CD4-positive, alpha-beta T cell (primary cell): Measurements from ENCODE around the gene AGBL5. TPM values are rescaled to one million over a fixed set of nuclear protein-coding genes. Genes with fewer than 3 reads are reported as not detected.
A peak's percentile ranks its signal among the peaks of the same experiment; 100 is the strongest.

ENCODE experiments used
- ATAC-seq: fragments of 200-7000 bp; cut with Tn5 transposase; one replicate; pipeline ENCODE4 v1.10.0; 2022; ENCODE audit warnings: mild to moderate bottlenecking; ENCODE audit not compliant: poor library complexity
- CTCF ChIA-PET: fragments of 350-600 bp; sonication (Branson Sonifier 250); formaldehyde crosslinking; loops from one replicate; lab custom pipeline; 2021; ENCODE audit warnings: antibody characterized with exemption, inconsistent platforms; lab: Charles Lee
- POLR2A ChIA-PET: fragments of 350-600 bp; sonication (Branson Sonifier 250); formaldehyde crosslinking; loops from one replicate; lab custom pipeline; 2021; ENCODE audit warnings: antibody characterized with exemption, inconsistent platforms; lab: Charles Lee
- DNase-seq, 14 experiments: peaks; one replicate each; pipeline ENCODE4 v3.0.0-alpha.2; 2013 to 2020; ENCODE audit warnings: mixed read lengths in 2 of 14
- H3K27ac ChIP-seq, 2 donors: one replicate each; pipeline versions ENCODE4 v1.5.1 to v1.7.0; 2013; ENCODE audit warnings: low read length in 2 of 2, low read depth in 1 of 2, mild to moderate bottlenecking in 1 of 2
- H3K27me3 ChIP-seq, 2 experiments: 1 replicate in 1 of 2; 2 replicates in 1 of 2; pipeline versions ENCODE4 v1.6.1 to v1.7.0; 2013; ENCODE audit warnings: low read length in 2 of 2, control low read depth in 1 of 2, mild to moderate bottlenecking in 1 of 2, moderate library complexity in 1 of 2; ENCODE audit not compliant: insufficient read depth in 2 of 2, control insufficient read depth in 1 of 2
- H3K36me3 ChIP-seq: one replicate; pipeline ENCODE4 v1.6.1; 2013; ENCODE audit warnings: low read length, control low read depth; ENCODE audit not compliant: insufficient read depth
- H3K4me1 ChIP-seq: one replicate; pipeline ENCODE4 v1.6.1; 2013; ENCODE audit warnings: low read length, control low read depth; ENCODE audit not compliant: insufficient read depth
- H3K4me3 ChIP-seq: one replicate; pipeline ENCODE4 v1.5.1; 2013; ENCODE audit warnings: mild to moderate bottlenecking, low read length, moderate library complexity
- H3K9me3 ChIP-seq, 2 experiments: 1 replicate in 1 of 2; 2 replicates in 1 of 2; pipeline versions ENCODE4 v1.6.1 to v1.7.0; 2013; ENCODE audit warnings: low read length in 2 of 2, mild to moderate bottlenecking in 2 of 2, control low read depth in 1 of 2, moderate library complexity in 1 of 2; ENCODE audit not compliant: control insufficient read depth in 1 of 2, insufficient read depth in 1 of 2
- H3K27ac Mint-ChIP-seq: one replicate; pipeline ENCODE4 v1.8.0; 2020; ENCODE audit warnings: mixed read lengths
- H3K27me3 Mint-ChIP-seq: one replicate; pipeline ENCODE4 v1.8.0; 2021; ENCODE audit warnings: mixed read lengths
- H3K36me3 Mint-ChIP-seq: one replicate; pipeline ENCODE4 v1.8.0; 2021; ENCODE audit warnings: low read depth, mixed read lengths
- H3K4me1 Mint-ChIP-seq: one replicate; pipeline ENCODE4 v1.8.0; 2021; ENCODE audit warnings: low read depth, mixed read lengths
- H3K4me3 Mint-ChIP-seq: one replicate; pipeline ENCODE4 v1.8.0; 2020; ENCODE audit warnings: mild to moderate bottlenecking, mixed read lengths
- H3K9me3 Mint-ChIP-seq: one replicate; pipeline ENCODE4 v1.8.0; 2020; ENCODE audit warnings: mixed read lengths
- intact Hi-C, 2 experiments: fragments of 100-400 bp; cut with DNase I in 1 of 2; cut with micrococcal nuclease in 1 of 2; formaldehyde crosslinking; loops; one replicate each; pipeline versions ENCODE4 v1.15.1 to v1.9.0; 2023 to 2025; cut with DNase I, micrococcal nuclease
- total RNA-seq, 174 experiments: library from RNA in 2 of 174; stranded (reverse) in 2 of 174; gene quantifications; one replicate each; pipeline ENCODE4 v1.2.3 and lab custom pipeline; 2021 to 2026
- TF ChIP-seq, protein P1 (sequence below): fragments of 200-600 bp; IDR thresholded peaks from one replicate; pipeline ENCODE4 v1.8.0; 2022; ENCODE audit warnings: antibody characterized with exemption, mild to moderate bottlenecking

The AGBL5 gene
- total RNA-seq, 2 experiments from 2014 or later: 10.8 to 11.6 TPM

DNA sequence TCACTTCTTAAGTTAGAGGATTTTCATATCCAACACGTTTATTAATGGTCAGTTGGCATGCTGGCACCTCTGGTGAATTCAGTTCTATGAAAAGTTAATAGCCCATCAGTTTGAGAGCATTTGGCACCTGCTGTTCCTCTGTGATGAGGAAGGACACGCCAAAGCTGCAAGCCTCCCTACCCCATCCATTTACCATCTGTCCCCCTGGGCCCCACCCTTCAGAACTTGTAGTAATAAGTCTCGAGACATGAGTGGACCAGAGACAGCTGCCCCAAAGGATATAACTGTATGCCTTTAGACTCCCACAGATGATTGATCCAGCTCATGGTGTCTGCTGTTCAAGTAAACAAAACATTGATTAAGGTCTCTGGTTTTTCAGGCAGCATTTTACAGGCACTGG, 13.7 kb downstream of the AGBL5 start:
- Histone ChIP-seq H3K4me1 (peaks cover 27% of the 10 kb centered on the region), H3K9me3 (no peaks in the 10 kb centered on the region), H3K27ac (no peak overlapping the region), H3K36me3 (peaks cover 41% of the 10 kb centered on the region), H3K4me3 (no peak overlapping the region), H3K27me3 (no peaks in the 10 kb centered on the region)
- no peaks in the 10 kb centered on the region for H3K27me3 Mint-ChIP-seq
- DNase-seq (no peak), ATAC-seq (no peak)
- ChIA-PET CTCF (no interaction called here), POLR2A (interaction anchor here (10.6 to 13.4 kb wide), 2 partner anchors 10 to 19 kb away, joined by 161 to 301 read pairs; partner anchors contain the start of genes AGBL5 and KHK)
- H3K4me3 Mint-ChIP-seq: no peak overlapping the region
- H3K27ac Mint-ChIP-seq: no peak overlapping the region
- no peaks in the 10 kb centered on the region for H3K9me3 Mint-ChIP-seq
- H3K36me3 Mint-ChIP-seq: peaks cover 64% of the 10 kb centered on the region
- H3K4me1 Mint-ChIP-seq: peaks cover 43% of the 10 kb centered on the region
- intact Hi-C loops: no loop called here
- TF ChIP-seq, protein P1, sequence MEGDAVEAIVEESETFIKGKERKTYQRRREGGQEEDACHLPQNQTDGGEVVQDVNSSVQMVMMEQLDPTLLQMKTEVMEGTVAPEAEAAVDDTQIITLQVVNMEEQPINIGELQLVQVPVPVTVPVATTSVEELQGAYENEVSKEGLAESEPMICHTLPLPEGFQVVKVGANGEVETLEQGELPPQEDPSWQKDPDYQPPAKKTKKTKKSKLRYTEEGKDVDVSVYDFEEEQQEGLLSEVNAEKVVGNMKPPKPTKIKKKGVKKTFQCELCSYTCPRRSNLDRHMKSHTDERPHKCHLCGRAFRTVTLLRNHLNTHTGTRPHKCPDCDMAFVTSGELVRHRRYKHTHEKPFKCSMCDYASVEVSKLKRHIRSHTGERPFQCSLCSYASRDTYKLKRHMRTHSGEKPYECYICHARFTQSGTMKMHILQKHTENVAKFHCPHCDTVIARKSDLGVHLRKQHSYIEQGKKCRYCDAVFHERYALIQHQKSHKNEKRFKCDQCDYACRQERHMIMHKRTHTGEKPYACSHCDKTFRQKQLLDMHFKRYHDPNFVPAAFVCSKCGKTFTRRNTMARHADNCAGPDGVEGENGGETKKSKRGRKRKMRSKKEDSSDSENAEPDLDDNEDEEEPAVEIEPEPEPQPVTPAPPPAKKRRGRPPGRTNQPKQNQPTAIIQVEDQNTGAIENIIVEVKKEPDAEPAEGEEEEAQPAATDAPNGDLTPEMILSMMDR: no peak

- peaks cover 42% of the 10 kb centered on the region for H3K36me3 ChIP-seq
- no peak overlapping the region for H3K27ac ChIP-seq
- peaks cover 44% of the 10 kb centered on the region for H3K4me1 ChIP-seq
- CTCF ChIA-PET: no interaction called here
- ATAC-seq: no peak
- H3K4me3 ChIP-seq: no peak overlapping the region
- no peaks in the 10 kb centered on the region for H3K9me3 ChIP-seq
- no peak for DNase-seq
- Mint-ChIP-seq H3K4me3 (no peak overlapping the region), H3K27ac (no peak overlapping the region), H3K9me3 (no peaks in the 10 kb centered on the region), H3K27me3 (no peaks in the 10 kb centered on the region), H3K4me1 (peaks cover 57% of the 10 kb centered on the region), H3K36me3 (peaks cover 71% of the 10 kb centered on the region)
- TF ChIP-seq, protein P1: no peak
- H3K27me3 ChIP-seq: no peaks in the 10 kb centered on the region
- intact Hi-C loops: no loop called here
- POLR2A ChIA-PET: interaction anchor here (10.6 to 13.4 kb wide), 2 partner anchors 12 to 16 kb away, joined by 161 to 301 read pairs; partner anchors contain the start of genes AGBL5 and KHK
Measured at GRCh38 chr2:27067385-27067784, 15.9 kb downstream of the AGBL5 start.

- ChIA-PET POLR2A (interaction anchor here (10.6 to 13.4 kb wide), 2 partner anchors 14 kb away, joined by 161 to 301 read pairs; partner anchors contain the start of genes AGBL5 and KHK), CTCF (no interaction called here)
- no peaks in the 10 kb centered on the region for H3K9me3 ChIP-seq
- Mint-ChIP-seq H3K4me1 (peaks cover 71% of the 10 kb centered on the region), H3K4me3 (peak overlapping the region; percentile 99), H3K9me3 (no peaks in the 10 kb centered on the region), H3K27me3 (no peaks in the 10 kb centered on the region), H3K27ac (peak overlapping the region; percentile 73), H3K36me3 (peaks cover 55% of the 10 kb centered on the region)
- ATAC-seq (no peak), DNase-seq (no peak)
- H3K4me1 ChIP-seq: peaks cover 56% of the 10 kb centered on the region
- no peaks in the 10 kb centered on the region for H3K27me3 ChIP-seq
- TF ChIP-seq, protein P1: no peak
- peaks cover 38% of the 10 kb centered on the region for H3K36me3 ChIP-seq
- intact Hi-C loops: no loop called here
- H3K27ac ChIP-seq: no peak overlapping the region
- no peak overlapping the region for H3K4me3 ChIP-seq
Measured at GRCh38 chr2:27069436-27069835, 18.0 kb downstream of the AGBL5 start.
